ENCODE results near the gene PPDPF. TPM values are rescaled to one million over a fixed set of nuclear protein-coding genes. Genes with fewer than 3 reads are reported as not detected.

PPDPF gene
- total and polyA plus RNA-seq, 2 of the 8 experiments (the other 6 are each of a cell fraction or from before 2014, with no cell fraction given), result 30.5 to 138 TPM

GRCh38 chr20:63551068-63551467, 30.5 kb downstream of the PPDPF start:
- Histone ChIP-seq H4K20me1 (replicated peaks in 1 of 2; ENCODE audit: control insufficient read depth in 1 of 2, insufficient read depth in 2 of 2, low read length in 2 of 2) (peaks cover 0 to 1% of the 10 kb centered on the region in 2 experiments), H3K9ac (replicated peaks in 1 of 4; ENCODE audit: extremely low read depth in 1 of 4, low read depth in 3 of 4, low read length in 3 of 4) (no peak overlapping the region), H3K9me3 (ENCODE audit: insufficient read depth in 2 of 2, low read depth in 1 of 2, low read length in 1 of 2) (no peaks in the 10 kb centered on the region), H2BK12ac (ENCODE audit: low read depth, low read length) (peak overlapping the region; percentile 53; the same call in 1 of the 2 replicates), H4K8ac (ENCODE audit: extremely low read depth, insufficient read depth, low read length) (no peak overlapping the region; the same call in 1 of the 2 replicates), H3K4me1 (replicated peaks in 1 of 4; ENCODE audit: control insufficient read depth in 3 of 4, insufficient read depth in 4 of 4, low read length in 3 of 4) (peaks cover 0 to 36% (median 18%) of the 10 kb centered on the region in 4 experiments; a peak in 6 of 7 replicates), H2BK120ac (replicated peaks; ENCODE audit: low read depth, low read length) (peak overlapping the region; percentile 61), H2BK15ac (ENCODE audit: low read length) (no peak overlapping the region), H2BK20ac (ENCODE audit: low read length) (peak overlapping the region; percentile 89), H4K91ac (replicated peaks; ENCODE audit: insufficient read length, low read length) (peak overlapping the region; percentile 73), H4K5ac (ENCODE audit: insufficient read length, low read depth, low read length) (no peak overlapping the region), H3K79me2 (ENCODE audit: control insufficient read depth in 1 of 2, insufficient read depth in 2 of 2, low read length in 2 of 2) (no peaks in the 10 kb centered on the region), H3K18ac (ENCODE audit: extremely low read depth, low read length) (no peak overlapping the region), H3K56ac (replicated peaks; ENCODE audit: insufficient read length, low read depth, low read length) (no peak overlapping the region), H3K23ac (ENCODE audit: insufficient read length) (no peak overlapping the region), H3K4me3 (ENCODE audit: extremely low read depth in 1 of 4, insufficient read depth in 2 of 4, low read depth in 3 of 4, low read length in 4 of 4) (no peak overlapping the region), H3K27me3 (replicated peaks in 1 of 4; ENCODE audit: control insufficient read depth in 3 of 4, extremely low read depth in 1 of 4, insufficient read depth in 3 of 4, low read length in 3 of 4) (no peaks in the 10 kb centered on the region; a peak in 1 of 7 replicates), H3K4ac (replicated peaks; ENCODE audit: insufficient read length, low read depth, low read length) (no peak overlapping the region), H2AFZ (ENCODE audit: low read length) (no peak overlapping the region), H3K23me2 (ENCODE audit: low read depth, low read length) (peaks cover 4% of the 10 kb centered on the region; the same call in 1 of the 2 replicates), H2AK5ac (ENCODE audit: low read depth, low read length) (peak overlapping the region; percentile 32; the same call in 1 of the 2 replicates), H2BK5ac (ENCODE audit: low read depth, low read length) (no peak overlapping the region), H3K79me1 (ENCODE audit: low read depth, low read length) (no peaks in the 10 kb centered on the region), H3K36me3 (ENCODE audit: control insufficient read depth in 2 of 4, insufficient read depth in 4 of 4, low read length in 3 of 4) (no peaks in the 10 kb centered on the region), H3K4me2 (ENCODE audit: insufficient read depth in 1 of 2, low read depth in 2 of 2, low read length in 2 of 2) (no peak overlapping the region), H3K27ac (ENCODE audit: low read depth, low read length) (no peak overlapping the region), H3K14ac (ENCODE audit: insufficient read length) (no peak overlapping the region)
- CTCF ChIA-PET (ENCODE audit: partially characterized antibody), result interaction anchor here (0.6 to 3.3 kb wide), 6 partner anchors 13 to 91 kb away, joined by 3 to 22 read pairs (median 4); partner anchors contain the start of gene PTK6
- FAIRE-seq (no peak), DNase-seq (ENCODE audit: low read depth in 1 of 2, low spot score in 2 of 2) (no peak)
- POLR2A ChIA-PET (ENCODE audit: partially characterized antibody), result interaction anchor here (0.8 to 2.2 kb wide), 5 partner anchors 9 to 390 kb away, joined by 3 to 7 read pairs (median 3); partner anchors contain the start of genes PTK6 and STMN3
- WGBS, 2 experiments (ENCODE audit: extremely low coverage in 1 of 2, insufficient coverage in 1 of 2, insufficient read length in 1 of 2, insufficient replicate concordance in 2 of 2, low coverage in 1 of 2, low lambda C conversion rate in 2 of 2, missing lambda C conversion rate in 1 of 2), result 83% methylated on average over 9 of the region's 9 CpGs; no CpG with 5 or more reads in 1 of the 2 experiments
- TF ChIP-seq SIRT6 (IDR thresholded peaks at IDR 0.05; ENCODE audit: low read length) (no peak), POLR2A (IDR thresholded peaks at IDR 0.05; ENCODE audit: control extremely low read depth in 1 of 2, low read depth in 2 of 2, low read length in 2 of 2) (no peak), CHD1 (IDR thresholded peaks at IDR 0.05; ENCODE audit: low read depth, low read length) (no peak), NRF1 (IDR thresholded peaks at IDR 0.05; ENCODE audit: low read depth, low read length) (no peak), HDAC6 (IDR thresholded peaks at IDR 0.05; ENCODE audit: low read depth, low read length) (no peak), HDAC2 (IDR thresholded peaks at IDR 0.05; ENCODE audit: borderline replicate concordance in 1 of 2, low read depth in 2 of 2, low read length in 2 of 2) (no peak), RBBP5 (IDR thresholded peaks at IDR 0.05; ENCODE audit: borderline replicate concordance, low read depth, low read length) (no peak), POU5F1 (IDR thresholded peaks at IDR 0.05; ENCODE audit: low read depth, low read length) (no peak), RXRA (IDR thresholded peaks at IDR 0.05; ENCODE audit: insufficient read depth, low read depth, low read length) (no peak), NANOG (IDR thresholded peaks at IDR 0.05; ENCODE audit: insufficient read depth, low read depth, low read length, poor library complexity, severe bottlenecking) (no peak), EZH2 (IDR thresholded peaks at IDR 0.05; ENCODE audit: low read depth, low read length, severe bottlenecking) (no peak), KDM5A (IDR thresholded peaks at IDR 0.05; ENCODE audit: low read length) (no peak), SP2 (IDR thresholded peaks at IDR 0.05; ENCODE audit: low read length) (no peak)

All from H1 (cell line).